Heart right ventricle (tissue), 16 donors: Measurements from ENCODE around the gene C2orf72. TPM values are rescaled to one million over a fixed set of nuclear protein-coding genes. Genes with fewer than 3 reads are reported as not detected.

Source experiments
- ATAC-seq, 8 donors: fragments of 200-7000 bp; cut with Tn5 transposase; one replicate each; pipeline ENCODE4 v1.9.1; 2020; ENCODE audit warnings: mild to moderate bottlenecking in 8 of 8, moderate library complexity in 8 of 8, moderate number of reproducible peaks in 1 of 8
- DNase-seq, 2 donors: peaks; one replicate each; pipeline ENCODE4 v3.0.0-alpha.2; 2020
- H3K27ac ChIP-seq, 10 donors: fragments of 200-600 bp; sonication (generic) in 2 of 10; one replicate each; pipeline versions ENCODE4 v1.5.0 to v1.8.0; 2020 to 2022; ENCODE audit warnings: mild to moderate bottlenecking in 3 of 10
- H3K27me3 ChIP-seq, 7 donors: fragments of 200-600 bp; one replicate each; pipeline ENCODE4 v1.8.0; 2021 to 2022; ENCODE audit warnings: mild to moderate bottlenecking in 2 of 7
- H3K36me3 ChIP-seq, 9 donors: fragments of 200-600 bp; sonication (generic) in 1 of 9; one replicate each; pipeline versions ENCODE4 v1.5.0 to v1.8.0; 2020 to 2022; ENCODE audit warnings: mild to moderate bottlenecking in 2 of 9
- H3K4me1 ChIP-seq, 9 donors: fragments of 200-600 bp; sonication (generic) in 1 of 9; one replicate each; pipeline versions ENCODE4 v1.5.0 to v1.8.0; 2020 to 2022; ENCODE audit warnings: mild to moderate bottlenecking in 4 of 9
- H3K4me3 ChIP-seq, 10 donors: fragments of 200-600 bp; sonication (generic) in 2 of 10; one replicate each; pipeline versions ENCODE4 v1.5.0 to v1.8.0; 2020 to 2022; ENCODE audit warnings: mild to moderate bottlenecking in 7 of 10, moderate library complexity in 2 of 10
- H3K9me3 ChIP-seq, 11 donors: fragments of 200-600 bp in 10 of 11; sonication (generic) in 2 of 11; one replicate each; pipeline versions ENCODE4 v1.5.0 to v1.8.0; 2013 to 2022; ENCODE audit warnings: mild to moderate bottlenecking in 2 of 11, control low read depth in 1 of 11, moderate library complexity in 1 of 11
- CTCF ChIP-seq, 9 donors: fragments of 200-600 bp; sonication (generic) in 2 of 9; IDR thresholded peaks; one replicate each; pipeline versions ENCODE4 v1.5.0 to v1.8.0; 2021 to 2022; ENCODE audit warnings: antibody characterized with exemption in 9 of 9, mild to moderate bottlenecking in 5 of 9, moderate library complexity in 1 of 9
- WGBS, 2 donors: extraction: QIAGEN DNeasy Blood & Tissue Kit; methylation state at CpG; one replicate each; pipeline ENCODE4 v1.1.7; 2013; ENCODE audit warnings: inconsistent platforms in 1 of 2; 5-methylcytosine and 5-hydroxymethylcytosine counted together
- intact Hi-C, 10 donors: fragments of 100-400 bp; cut with DNase I; formaldehyde crosslinking; loops; one replicate each; pipeline versions ENCODE4 v1.11.1 to v1.14.2; 2022
- polyA plus RNA-seq, 2 donors: library from polyadenylated mRNA; stranded (reverse); fragments of 200-250 nt; gene quantifications; one replicate each; pipeline ENCODE4 v1.2.3, GENCODE V29; 2013
- total RNA-seq, 10 donors: library from RNA; stranded (reverse); fragmentation: NEBNext Ultra II Directional in 3 of 10; extraction: Animal tissue kit (Norgen Biotek cat#: 25700) in 3 of 10; gene quantifications; one replicate each; pipeline versions ENCODE4 v1.2.1 to v1.2.4, GENCODE V29; 2021 to 2023
- donor health status: Arrhythmogenic right ventricular cardiomyopathy.
- donor health status: ischemic (EF 13 %, LVEDD 7.1; RV severe dilation, severe dysfunction).
- donor health status: healthy with polysubstance abuse.
- donor health status: DM: no; HTN: yes; CAD: no.
- donor health status: DM: no; HTN: no; CAD: no.
- donor health status: ischemic (EF 25% LVEDD 6.9; RV normal size, moderate dysfunction).
- donor health status: ischemic (EF 25% LVEDD 5.7; RV mildly dilated, moderate dysfunction).
- donor health status: healthy.
- donor health status: DM: yes; HTN: yes; CAD: no.
- donor health status: Ischemic cardiomyopathy.
- donor health status: ischemic (EF 35%, LVEDD 5.7; RV mildly dilated, moderate dysfunction).
- donor health status: nonischemic (EF 11% LVEDD 7.7; RV severe dilation, severe dysfunction).
- donor health status: DM: yes; HTN: yes; CAD: no.
- donor health status: PGD.
- donor health status: ischemic (EF 29% LVEDD 5.4; RV normal size, mild dysfunction).
- donor health status: nonischemic (EF 23%, LVEDD 6.1; RV moderate dilation, normal function).

The C2orf72 gene
- total and polyA plus RNA-seq, 12 donors: 0.06 to 0.09 (median 0.07) TPM; not detected in 9

- WGBS, 2 donors: 57 to 58% methylated on average over 14 of the region's 14 CpGs
- Histone ChIP-seq H3K4me1 (no peaks in the 10 kb centered on the region), H3K4me3 (no peak overlapping the region), H3K9me3 (no peaks in the 10 kb centered on the region), H3K36me3 (no peaks in the 10 kb centered on the region), H3K27ac (no peak overlapping the region), H3K27me3 (peaks cover 0 to 44% (median 16%) of the 10 kb centered on the region in 7 donors)
- TF ChIP-seq CTCF (IDR thresholded peaks at IDR 0.05): no peak
- intact Hi-C loops: no loop called here
- ATAC-seq (no peak), DNase-seq (no peak)
Observed at GRCh38 chr2:231009236-231009919, 27.9 kb upstream of the C2orf72 start.

- Histone ChIP-seq H3K4me1 (no peaks in the 10 kb centered on the region), H3K36me3 (no peaks in the 10 kb centered on the region), H3K27ac (no peak overlapping the region), H3K27me3 (peaks cover 0 to 52% (median 16%) of the 10 kb centered on the region in 7 donors), H3K4me3 (no peak overlapping the region), H3K9me3 (no peaks in the 10 kb centered on the region)
- WGBS, 2 donors: 87 to 95% methylated on average over 2 of the region's 2 CpGs
- DNase-seq (no peak), ATAC-seq (no peak)
- intact Hi-C loops: no loop called here
- TF ChIP-seq CTCF (IDR thresholded peaks at IDR 0.05): no peak
Observed at GRCh38 chr2:231010201-231010730, 27.1 kb upstream of the C2orf72 start.

- H3K9me3 ChIP-seq: no peaks in the 10 kb centered on the region
- no peak overlapping the region for H3K4me3 ChIP-seq
- no peaks in the 10 kb centered on the region for H3K4me1 ChIP-seq
- DNase-seq (no peak), ATAC-seq (no peak)
- peaks cover 0 to 62% (median 16%) of the 10 kb centered on the region in 7 donors for H3K27me3 ChIP-seq
- no peak for TF ChIP-seq CTCF (IDR thresholded peaks at IDR 0.05)
- H3K27ac ChIP-seq: no peak overlapping the region
- intact Hi-C loops: no loop called here
- H3K36me3 ChIP-seq: no peaks in the 10 kb centered on the region
- 50 to 73% methylated on average over 2 of the region's 2 CpGs for WGBS, 2 donors
Observed at GRCh38 chr2:231011526-231011925, 25.8 kb upstream of the C2orf72 start.

- no peak for TF ChIP-seq CTCF (IDR thresholded peaks at IDR 0.05)
- no peak for ATAC-seq
- Histone ChIP-seq H3K27me3 (peaks cover 0 to 68% (median 22%) of the 10 kb centered on the region in 7 donors), H3K4me3 (no peak overlapping the region), H3K27ac (no peak overlapping the region), H3K9me3 (no peaks in the 10 kb centered on the region), H3K36me3 (no peaks in the 10 kb centered on the region), H3K4me1 (no peaks in the 10 kb centered on the region)
- intact Hi-C loops: no loop called here
- DNase-seq: no peak
- 58 to 68% methylated on average over 3 of the region's 3 CpGs for WGBS, 2 donors
Observed at GRCh38 chr2:231012463-231012862, 24.9 kb upstream of the C2orf72 start.
